GM18858 (cell line): ENCODE data around the gene BHLHE23.

Experiments
- ATAC-seq: cut with Tn5 transposase; IDR thresholded peaks from one replicate; pipeline ENCODE4 v1.9.1; 2021; ENCODE audit not compliant: unreplicated experiment

The BHLHE23 gene

GRCh38 chr20:63009988-63010769 is 3.4 kb upstream of the BHLHE23 start:
- peak; percentile 50 for ATAC-seq

DNA sequence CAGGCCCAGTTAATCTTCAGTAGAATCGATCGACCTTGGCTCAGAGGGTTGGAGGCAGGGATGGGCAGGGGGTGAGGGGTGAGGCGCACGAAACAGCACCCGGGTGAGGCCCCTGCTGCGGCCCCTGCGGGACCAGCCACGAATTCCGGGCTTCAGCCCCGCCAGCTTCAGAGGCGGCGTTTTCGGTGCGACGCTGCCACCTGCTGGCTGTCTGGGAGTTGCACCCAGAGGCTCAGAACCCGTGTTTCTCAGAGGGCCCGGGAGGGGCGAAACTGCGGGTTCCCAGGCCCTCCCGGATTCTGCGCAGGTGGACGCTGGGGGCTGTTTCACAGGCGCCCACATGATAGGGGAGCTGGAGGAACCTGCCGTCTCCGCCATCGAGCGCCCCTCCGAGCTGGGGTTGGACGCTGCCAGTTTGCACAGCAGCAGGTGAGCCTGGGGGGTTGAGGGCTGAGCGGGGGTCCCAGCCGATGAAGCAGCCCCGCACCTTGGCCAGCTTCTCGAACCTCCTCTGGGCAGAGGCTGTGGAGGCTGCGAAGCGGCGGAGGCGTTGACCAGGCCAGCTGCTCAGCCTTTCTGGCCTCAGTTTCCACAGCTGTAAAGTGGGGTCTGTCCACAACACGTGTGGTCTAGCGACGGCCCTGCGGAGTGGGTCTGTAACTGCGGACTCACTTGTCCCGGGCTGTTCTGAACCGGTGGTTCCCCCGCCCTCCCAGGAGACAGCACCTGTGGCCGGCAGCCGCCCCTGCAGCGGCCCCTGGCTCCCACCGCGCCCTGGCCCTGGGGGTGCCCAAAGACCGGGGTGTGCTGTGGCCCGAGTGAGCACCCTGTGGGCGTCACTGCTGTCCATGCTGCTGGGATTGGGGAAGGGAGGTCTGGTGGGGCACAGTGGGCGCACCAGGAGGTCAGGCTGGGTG is 2.5 kb upstream of the BHLHE23 start:
- ATAC-seq: no peak

GRCh38 chr20:63008541-63009044 is 1.8 kb upstream of the BHLHE23 start:
- no peak for ATAC-seq

GRCh38 chr20:63007646-63008488 is 1.1 kb upstream of the BHLHE23 start:
- no peak for ATAC-seq

- no peak for ATAC-seq
Observed at GRCh38 chr20:63007360-63007645, 539 bp upstream of the BHLHE23 start.

DNA sequence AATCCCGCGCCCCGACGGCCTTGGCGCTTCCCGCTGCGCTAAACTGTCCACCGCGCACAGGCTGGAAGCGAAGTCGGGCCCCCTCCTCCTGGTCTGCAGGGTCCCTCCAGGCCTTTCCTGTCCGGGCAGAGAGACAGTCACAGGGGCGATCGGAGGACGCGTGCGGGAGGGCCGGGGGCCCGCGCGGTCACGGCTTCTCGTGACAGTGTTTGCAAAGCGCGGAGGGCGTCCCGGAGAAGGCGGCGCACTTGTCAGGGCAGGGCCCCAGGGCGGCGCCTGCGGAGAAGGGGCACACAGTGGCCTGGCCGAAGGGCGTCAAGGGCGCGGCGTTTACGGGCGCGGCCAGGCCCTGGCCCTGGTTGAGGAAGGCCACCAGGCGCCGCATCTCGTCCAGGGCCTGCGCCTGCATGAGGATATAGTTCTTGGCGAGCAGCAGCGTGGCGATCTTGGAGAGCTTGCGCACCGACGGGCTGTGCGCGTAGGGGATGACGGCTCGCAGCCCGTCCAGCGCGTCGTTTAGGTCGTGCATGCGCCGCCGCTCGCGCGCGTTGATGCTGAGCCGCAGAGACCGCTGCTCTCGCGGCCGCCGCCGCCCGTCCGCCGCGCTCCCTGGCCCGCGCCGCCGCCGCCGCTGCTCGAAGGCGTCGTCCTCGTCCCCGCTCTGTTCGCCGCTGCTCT is 763 bp downstream of the BHLHE23 start:
- no peak for ATAC-seq

- ATAC-seq: no peak
Observed at GRCh38 chr20:63005365-63005861, 1.4 kb downstream of the BHLHE23 start.

GRCh38 chr20:63004607-63005364 is 2.0 kb downstream of the BHLHE23 start:
- ATAC-seq: no peak

DNA sequence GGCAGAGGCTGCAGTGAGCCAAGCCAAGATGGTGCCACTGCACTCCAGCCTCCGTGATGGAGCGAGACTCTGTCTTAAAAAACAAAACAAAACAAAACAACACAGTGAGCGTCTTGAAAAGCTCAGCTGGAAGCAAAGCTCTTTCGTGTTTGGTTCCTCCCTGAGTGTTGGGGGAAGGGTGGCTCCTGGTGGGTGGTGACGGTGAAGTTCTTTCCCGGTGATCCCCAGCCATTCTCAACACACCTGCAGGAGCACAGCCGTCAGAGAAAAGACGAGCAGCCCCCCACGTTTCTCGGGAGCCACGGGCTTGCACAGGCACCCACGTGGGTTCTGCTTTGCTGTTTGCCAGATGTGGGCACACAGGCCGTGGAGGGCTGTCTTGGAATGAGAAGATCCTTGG is 3.2 kb downstream of the BHLHE23 start:
- ATAC-seq: no peak

DNA sequence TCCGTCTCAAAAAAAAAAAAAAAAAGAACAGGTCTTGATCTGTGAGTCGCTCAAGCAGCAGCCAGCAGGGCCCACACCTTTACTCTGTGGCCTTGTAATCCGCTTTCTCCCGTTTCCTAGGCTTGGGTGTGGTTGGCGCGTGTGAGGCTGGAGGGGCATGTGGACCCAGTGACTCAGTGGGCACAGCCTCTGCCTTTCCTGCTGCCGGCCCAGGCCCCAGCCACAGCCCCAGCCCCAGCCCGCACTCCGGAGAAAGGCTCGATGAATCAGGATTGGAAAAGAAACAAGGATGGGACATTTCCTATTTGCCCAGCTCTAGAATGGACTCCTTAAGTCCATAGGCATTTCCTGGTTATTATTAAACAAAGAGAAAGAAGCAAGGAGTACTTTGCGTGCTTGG is 4.3 kb downstream of the BHLHE23 start:
- no peak for ATAC-seq

GRCh38 chr20:63000958-63001357 is 5.8 kb downstream of the BHLHE23 start:
- ATAC-seq: no peak

DNA sequence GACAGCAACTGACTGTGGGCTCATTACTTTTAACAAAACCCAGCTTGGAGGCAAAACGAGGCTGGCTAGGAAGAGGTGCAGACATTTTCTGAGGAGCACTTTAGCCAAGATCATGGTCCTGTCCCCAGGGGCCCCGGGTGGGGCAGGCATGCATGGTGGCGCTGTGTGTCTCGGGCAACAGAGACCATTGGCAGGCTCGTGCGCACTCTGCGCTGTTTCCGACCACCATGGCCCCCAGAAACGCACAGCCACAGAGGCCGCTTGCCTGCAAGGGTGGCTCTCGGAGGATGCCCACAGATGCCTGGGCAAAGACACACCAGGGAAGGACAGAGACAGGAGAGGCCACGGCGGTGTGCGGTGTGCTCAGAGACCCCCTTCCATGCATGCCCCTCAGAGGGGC is 6.7 kb downstream of the BHLHE23 start:
- no peak for ATAC-seq

GRCh38 chr20:62999580-62999979 is 7.2 kb downstream of the BHLHE23 start:
- ATAC-seq: no peak

- no peak for ATAC-seq
Observed at GRCh38 chr20:62998449-62998848, 8.3 kb downstream of the BHLHE23 start.

- no peak for ATAC-seq
Observed at GRCh38 chr20:62997417-62998035, 9.2 kb downstream of the BHLHE23 start.

GRCh38 chr20:62996596-62996982 is 10.2 kb downstream of the BHLHE23 start:
- no peak for ATAC-seq

DNA sequence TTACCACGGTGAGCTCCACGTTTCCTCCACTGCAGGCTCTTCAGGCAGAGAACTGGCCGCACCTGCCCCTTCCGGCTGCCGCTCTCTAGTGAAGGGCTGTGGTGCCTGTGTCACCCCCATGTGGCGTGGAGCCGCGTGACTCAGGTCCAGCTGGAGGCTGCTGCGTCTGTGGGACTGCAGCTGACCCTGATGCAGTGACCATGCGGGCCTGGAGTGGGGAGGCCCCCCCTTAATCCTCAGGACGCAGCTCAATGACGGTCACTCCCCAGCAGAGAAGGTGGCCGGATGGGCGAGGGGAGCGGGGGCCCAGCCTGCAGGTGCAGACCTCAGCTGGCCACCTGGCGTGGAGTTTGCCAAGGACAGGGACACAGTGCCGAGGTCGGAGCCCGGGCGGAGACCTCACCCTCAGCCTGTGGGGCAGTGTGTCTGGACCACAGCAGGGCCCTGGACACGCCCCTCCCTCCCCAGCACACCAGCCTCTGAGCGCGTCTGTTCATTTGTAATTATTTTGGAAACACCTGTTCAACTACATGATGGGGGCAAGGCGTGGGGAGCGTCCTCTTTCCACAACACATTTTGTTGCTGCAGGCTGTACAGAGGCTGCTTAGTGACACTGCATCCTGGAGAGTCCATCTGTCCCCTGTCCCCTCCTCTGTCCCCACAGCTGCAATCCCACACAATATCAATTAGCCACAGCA is 10.7 kb downstream of the BHLHE23 start:
- ATAC-seq: no peak

GRCh38 chr20:62995481-62995880 is 11.3 kb downstream of the BHLHE23 start:
- no peak for ATAC-seq

DNA sequence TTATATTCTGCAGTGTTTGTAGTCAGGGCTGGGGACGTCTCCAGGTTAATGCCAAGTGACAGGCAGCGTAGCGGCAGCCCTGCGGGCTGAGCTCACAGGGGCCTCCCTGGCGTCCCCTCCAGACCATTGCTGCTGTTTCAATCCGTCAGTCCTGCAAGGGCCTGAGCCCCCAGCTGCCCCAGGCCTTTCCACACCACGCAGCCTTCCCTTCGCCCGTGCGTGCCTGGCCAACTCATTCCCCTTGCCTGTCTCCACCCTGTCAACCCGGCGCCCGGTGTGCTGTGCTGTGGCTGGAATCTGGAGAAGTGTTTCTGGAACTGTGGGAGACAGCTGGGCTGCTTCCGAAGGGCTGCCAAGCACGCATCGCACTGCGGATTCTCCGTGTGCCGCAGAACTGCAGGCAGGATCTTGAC is 11.9 kb downstream of the BHLHE23 start:
- ATAC-seq: no peak
